Muscle layer of duodenum (tissue), 2 donors: ENCODE measurements around the gene RASGRF1.

Experiments
- H3K27ac ChIP-seq: one replicate; pipeline ENCODE4 v1.7.0; 2013; ENCODE audit warnings: mild to moderate bottlenecking, low read length
- H3K27me3 ChIP-seq: one replicate; pipeline ENCODE4 v1.7.0; 2013; ENCODE audit warnings: low read depth, mild to moderate bottlenecking, control low read depth, low read length
- H3K36me3 ChIP-seq, 2 donors: one replicate each; pipeline ENCODE4 v1.7.0; 2013; ENCODE audit warnings: low read length in 2 of 2, control low read depth in 1 of 2, mild to moderate bottlenecking in 1 of 2; ENCODE audit not compliant: insufficient read depth in 2 of 2, control insufficient read depth in 1 of 2
- H3K4me1 ChIP-seq, 2 donors: one replicate each; pipeline ENCODE4 v1.7.0; 2013; ENCODE audit warnings: low read length in 2 of 2, mild to moderate bottlenecking in 2 of 2, control low read depth in 1 of 2, moderate library complexity in 1 of 2; ENCODE audit not compliant: insufficient read depth in 2 of 2, control insufficient read depth in 1 of 2
- H3K4me3 ChIP-seq, 2 donors: one replicate each; pipeline ENCODE4 v1.7.0; 2013; ENCODE audit warnings: low read length in 2 of 2, low read depth in 1 of 2, mild to moderate bottlenecking in 1 of 2
- H3K9me3 ChIP-seq, 2 donors: one replicate each; pipeline ENCODE4 v1.7.0; 2013; ENCODE audit warnings: low read length in 2 of 2, control low read depth in 1 of 2, mild to moderate bottlenecking in 1 of 2; ENCODE audit not compliant: control insufficient read depth in 1 of 2
- donor health status: healthy.

RASGRF1 gene

DNA sequence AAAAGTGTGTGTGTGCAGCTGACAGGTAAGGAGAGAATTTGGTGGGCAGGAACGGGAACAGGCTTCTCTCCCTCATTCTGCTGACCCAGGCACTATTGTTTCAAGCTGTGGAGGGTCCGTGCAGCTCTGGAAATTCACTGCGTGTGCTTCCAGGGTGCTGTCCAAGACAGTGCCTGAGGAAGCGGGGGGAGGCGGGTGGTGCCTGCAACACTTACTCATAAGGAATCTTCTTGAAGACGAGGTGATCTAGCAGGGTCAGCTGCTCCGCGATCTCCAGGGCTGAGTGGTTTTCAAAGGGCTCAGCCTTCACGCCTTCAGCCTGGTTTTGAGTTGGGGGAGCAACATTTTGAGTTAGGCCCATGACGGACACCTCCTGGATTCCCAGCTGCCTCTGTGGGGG is 99.1 kb downstream of the RASGRF1 start:
- peaks cover 0 to 6% of the 10 kb centered on the region in 2 donors for H3K4me1 ChIP-seq
- peak overlapping the region; percentile 56 for H3K27ac ChIP-seq
- H3K27me3 ChIP-seq: no peaks in the 10 kb centered on the region
- no peaks in the 10 kb centered on the region for H3K9me3 ChIP-seq
- H3K4me3 ChIP-seq: no peak overlapping the region
- H3K36me3 ChIP-seq: no peaks in the 10 kb centered on the region

DNA sequence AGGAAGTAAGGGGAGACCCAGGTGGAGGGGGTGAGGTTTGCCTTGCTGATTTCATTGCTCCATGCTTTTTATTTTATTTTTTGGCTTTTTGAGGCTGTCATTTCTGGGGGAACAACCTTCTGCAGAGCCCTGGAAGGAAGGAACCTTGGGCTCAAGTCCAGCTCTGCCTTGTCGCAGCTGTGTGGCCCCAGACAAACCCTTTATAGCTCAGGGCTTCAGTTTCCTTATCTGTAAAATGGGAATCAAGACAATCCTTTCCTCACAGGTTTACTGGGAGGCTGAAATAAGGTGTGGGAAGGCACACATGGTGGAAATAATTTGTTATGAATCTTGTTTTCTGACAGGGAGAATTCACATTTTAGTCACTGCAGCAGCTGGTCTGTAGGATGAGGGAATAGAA is 100.3 kb downstream of the RASGRF1 start:
- Histone ChIP-seq H3K4me1 (peaks cover 0 to 6% of the 10 kb centered on the region in 2 donors), H3K36me3 (no peaks in the 10 kb centered on the region), H3K4me3 (no peak overlapping the region), H3K27me3 (no peaks in the 10 kb centered on the region), H3K27ac (peak overlapping the region; percentile 82), H3K9me3 (no peaks in the 10 kb centered on the region)

GRCh38 chr15:78989701-78990240 is 100.8 kb downstream of the RASGRF1 start:
- peaks cover 0 to 6% of the 10 kb centered on the region in 2 donors for H3K4me1 ChIP-seq
- H3K9me3 ChIP-seq: no peaks in the 10 kb centered on the region
- no peaks in the 10 kb centered on the region for H3K27me3 ChIP-seq
- H3K36me3 ChIP-seq: no peaks in the 10 kb centered on the region
- no peak overlapping the region for H3K4me3 ChIP-seq
- peak overlapping the region; percentile 82 for H3K27ac ChIP-seq

DNA sequence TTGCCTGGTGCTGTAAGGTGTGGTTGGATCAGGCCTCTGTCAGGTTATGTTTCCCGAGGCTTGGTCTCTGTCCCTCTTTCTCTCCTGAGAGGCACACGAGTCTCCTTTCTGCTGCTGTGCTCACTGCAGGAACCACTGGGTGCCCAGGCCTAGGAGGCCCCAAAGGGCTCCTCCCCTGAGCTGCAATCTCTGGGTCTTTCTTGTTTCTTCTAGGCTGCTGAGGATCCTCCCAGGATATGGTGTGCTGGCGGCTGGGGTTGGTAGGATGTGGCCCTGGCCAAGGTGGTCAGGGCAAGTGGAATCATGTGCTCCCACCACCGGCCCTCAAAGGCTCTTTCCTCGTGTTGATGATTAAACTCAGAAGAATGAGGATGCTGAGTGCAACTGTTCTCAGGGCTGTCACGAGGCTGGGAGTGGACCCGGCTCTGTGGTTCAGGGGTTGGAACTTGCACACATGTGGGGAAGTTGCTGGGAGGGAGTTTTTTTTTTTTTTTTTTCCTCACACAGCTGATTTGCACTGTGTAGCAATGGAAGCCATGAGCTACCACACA is 102.1 kb downstream of the RASGRF1 start:
- Histone ChIP-seq H3K9me3 (no peaks in the 10 kb centered on the region), H3K27me3 (no peaks in the 10 kb centered on the region), H3K4me1 (peaks cover 0 to 6% of the 10 kb centered on the region in 2 donors), H3K27ac (peak overlapping the region; percentile 82), H3K4me3 (no peak overlapping the region), H3K36me3 (no peaks in the 10 kb centered on the region)

DNA sequence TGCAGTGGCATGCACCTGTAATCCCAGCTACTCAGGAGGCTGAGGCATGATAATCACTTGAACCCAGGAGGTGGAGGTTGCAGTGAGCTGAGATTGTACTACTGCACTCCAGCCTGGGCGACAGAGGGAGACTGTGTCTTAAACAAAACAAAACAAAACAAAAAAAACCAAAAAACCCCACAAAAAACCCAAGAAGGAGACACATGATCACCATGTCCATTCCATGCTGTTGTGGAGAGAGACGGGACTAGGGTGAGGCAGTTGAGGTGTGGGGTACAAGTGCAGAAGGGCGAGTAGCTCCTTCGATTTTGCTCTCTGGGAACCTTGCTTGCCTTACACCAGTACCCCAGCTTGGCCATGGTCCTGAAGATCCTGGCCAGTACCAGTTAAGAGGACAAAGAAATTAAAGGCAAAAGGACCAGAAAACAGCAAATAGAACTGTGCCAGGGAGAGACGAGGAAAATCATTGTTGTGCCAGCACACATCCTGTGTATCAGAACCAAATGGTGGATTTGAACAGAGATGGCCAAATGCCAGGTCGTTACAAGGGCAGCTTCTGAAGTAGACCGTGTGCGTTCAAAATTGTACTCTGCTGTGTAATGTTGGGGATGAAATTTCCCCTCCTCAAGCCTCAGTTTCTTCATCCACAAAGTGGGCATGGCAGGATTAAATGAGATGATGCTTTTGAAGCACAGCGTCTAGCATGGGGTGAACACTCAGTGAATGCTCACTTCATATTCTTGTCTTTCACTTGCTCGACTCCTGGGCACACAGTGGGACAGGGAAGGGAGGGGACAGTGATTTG is 102.8 kb downstream of the RASGRF1 start:
- Histone ChIP-seq H3K36me3 (no peaks in the 10 kb centered on the region), H3K4me3 (no peak overlapping the region), H3K4me1 (peaks cover 0 to 6% of the 10 kb centered on the region in 2 donors), H3K27me3 (no peaks in the 10 kb centered on the region), H3K9me3 (no peaks in the 10 kb centered on the region), H3K27ac (peak overlapping the region; percentile 82)

DNA sequence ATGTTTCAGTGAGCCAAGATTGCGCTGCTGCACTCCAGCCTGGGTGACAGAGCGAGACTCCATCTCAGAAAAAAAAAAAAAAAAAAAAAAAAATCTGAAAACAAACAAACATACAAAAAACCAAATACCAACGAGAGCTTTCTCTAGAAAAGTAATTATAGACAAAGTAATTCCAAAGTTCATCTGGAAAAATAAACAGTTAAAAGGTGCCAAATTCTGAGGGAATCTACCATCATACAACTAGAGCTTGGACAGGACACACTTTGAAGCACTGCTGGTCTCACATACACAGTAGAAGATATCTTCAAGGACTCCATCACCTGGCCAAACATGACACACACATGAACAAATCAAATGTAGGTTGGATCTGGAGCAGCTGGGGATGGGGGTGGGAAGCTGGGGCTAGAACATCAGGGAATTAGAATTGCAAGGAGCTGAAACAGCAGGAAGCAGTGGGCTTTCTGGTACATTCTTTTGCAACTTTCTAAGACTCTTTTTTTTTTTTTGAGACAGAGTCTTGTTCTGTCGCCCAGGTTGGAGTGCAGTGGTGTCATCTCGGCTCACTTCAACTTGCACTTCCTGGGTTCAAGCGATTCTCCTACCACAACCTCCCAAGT is 104.6 kb downstream of the RASGRF1 start:
- H3K4me1 ChIP-seq: peaks cover 0 to 6% of the 10 kb centered on the region in 2 donors
- no peaks in the 10 kb centered on the region for H3K36me3 ChIP-seq
- H3K27ac ChIP-seq: no peak overlapping the region
- no peak overlapping the region for H3K4me3 ChIP-seq
- H3K27me3 ChIP-seq: no peaks in the 10 kb centered on the region
- H3K9me3 ChIP-seq: no peaks in the 10 kb centered on the region

DNA sequence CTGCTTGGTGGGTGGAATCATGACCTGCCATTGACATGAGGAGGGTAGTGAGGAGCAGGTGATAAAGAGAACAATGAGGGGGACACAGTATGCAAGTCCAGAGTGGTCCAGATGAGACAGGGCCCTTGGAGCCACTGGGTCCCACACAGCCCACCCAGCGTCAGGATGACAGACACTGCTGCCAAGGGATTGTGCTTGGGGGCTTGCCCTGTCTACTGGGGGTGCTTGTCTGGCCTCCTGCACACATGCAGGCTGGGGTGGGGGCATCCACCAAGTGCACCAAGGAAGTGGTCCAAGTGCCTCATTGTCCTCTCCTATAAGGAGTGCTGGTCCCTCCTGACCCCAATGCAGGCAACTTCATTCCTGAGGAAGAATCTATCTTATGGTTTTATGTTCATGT is 106.5 kb downstream of the RASGRF1 start:
- H3K27me3 ChIP-seq: no peaks in the 10 kb centered on the region
- no peaks in the 10 kb centered on the region for H3K9me3 ChIP-seq
- H3K4me1 ChIP-seq: peaks cover 4 to 9% of the 10 kb centered on the region in 2 donors
- no peaks in the 10 kb centered on the region for H3K36me3 ChIP-seq
- H3K27ac ChIP-seq: no peak overlapping the region
- H3K4me3 ChIP-seq: no peak overlapping the region

- no peaks in the 10 kb centered on the region for H3K9me3 ChIP-seq
- H3K4me1 ChIP-seq: peaks cover 4 to 7% of the 10 kb centered on the region in 2 donors
- H3K27ac ChIP-seq: no peak overlapping the region
- H3K4me3 ChIP-seq: no peak overlapping the region
- no peaks in the 10 kb centered on the region for H3K27me3 ChIP-seq
- no peaks in the 10 kb centered on the region for H3K36me3 ChIP-seq
Measured at GRCh38 chr15:78983146-78983918, 107.2 kb downstream of the RASGRF1 start.

- no peaks in the 10 kb centered on the region for H3K27me3 ChIP-seq
- no peak overlapping the region for H3K27ac ChIP-seq
- no peak overlapping the region for H3K4me3 ChIP-seq
- H3K4me1 ChIP-seq: peaks cover 4 to 7% of the 10 kb centered on the region in 2 donors
- H3K9me3 ChIP-seq: no peaks in the 10 kb centered on the region
- no peaks in the 10 kb centered on the region for H3K36me3 ChIP-seq
Measured at GRCh38 chr15:78982736-78983135, 107.8 kb downstream of the RASGRF1 start.

DNA sequence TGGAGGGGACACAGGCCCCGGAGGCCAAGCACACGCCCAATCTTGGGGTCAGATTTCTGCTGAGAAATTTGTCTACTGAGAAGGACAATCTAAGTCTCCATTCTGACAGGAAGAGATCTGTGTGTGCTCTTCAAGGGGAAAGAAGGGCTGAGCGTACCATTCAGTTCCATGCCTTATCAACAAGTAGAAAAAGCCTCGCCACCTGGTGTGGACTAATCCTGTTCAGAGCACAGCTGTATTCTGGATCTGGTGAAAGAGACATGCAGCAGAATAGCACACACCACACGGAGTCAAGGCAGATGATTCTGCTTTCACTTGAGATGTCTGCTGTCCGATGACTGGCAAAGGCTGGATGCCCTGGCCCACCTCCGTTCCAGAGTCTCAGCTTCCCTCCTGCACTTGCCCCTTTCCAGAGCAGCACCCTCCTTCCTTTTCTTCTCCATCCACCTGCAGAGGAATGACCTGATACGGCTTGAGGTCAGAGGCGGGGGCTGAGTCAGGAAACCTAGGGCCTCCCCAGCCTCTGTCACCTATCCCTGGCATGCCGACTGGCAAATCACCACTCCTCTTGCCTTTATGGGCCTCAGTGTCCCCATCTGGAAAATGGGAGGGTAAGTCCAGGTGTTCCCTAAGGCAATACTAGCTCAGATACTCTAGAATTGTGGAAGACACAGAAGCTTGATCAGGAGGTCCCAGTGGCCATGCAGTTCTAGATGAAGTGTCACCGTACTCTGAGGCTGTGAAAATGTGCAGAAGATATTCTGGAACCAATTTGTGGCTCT is 108.9 kb downstream of the RASGRF1 start:
- peaks cover 4 to 7% of the 10 kb centered on the region in 2 donors for H3K4me1 ChIP-seq
- H3K4me3 ChIP-seq: no peak overlapping the region
- H3K9me3 ChIP-seq: no peaks in the 10 kb centered on the region
- no peaks in the 10 kb centered on the region for H3K36me3 ChIP-seq
- no peak overlapping the region for H3K27ac ChIP-seq
- no peaks in the 10 kb centered on the region for H3K27me3 ChIP-seq
